HG03060 (cell line): ENCODE results near the gene PCA3.

Source experiments
- ATAC-seq: cut with Tn5 transposase; IDR thresholded peaks from one replicate; pipeline ENCODE4 v1.9.1; 2021; ENCODE audit warnings: low read depth, moderate number of reproducible peaks; ENCODE audit not compliant: unreplicated experiment

The PCA3 gene

DNA sequence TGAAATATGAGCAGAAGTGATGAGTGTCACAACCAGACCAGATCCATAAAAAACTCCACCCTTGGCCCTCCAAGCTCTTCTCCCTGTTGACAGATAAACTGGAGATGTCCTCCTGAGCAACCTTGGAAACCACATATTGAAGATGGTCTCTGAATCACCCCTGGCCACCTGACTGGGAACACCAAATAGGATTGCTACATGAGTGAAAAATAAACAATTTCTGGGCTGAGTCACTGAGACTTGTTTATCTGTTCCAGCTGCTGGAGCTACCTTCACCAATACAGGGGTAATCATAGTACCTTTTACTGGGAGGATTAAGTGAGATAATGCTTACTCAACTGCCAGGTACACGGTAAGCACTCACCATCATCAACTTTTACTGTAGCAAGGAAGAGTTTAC is 53.3 kb downstream of the PCA3 start:
- no peak for ATAC-seq

DNA sequence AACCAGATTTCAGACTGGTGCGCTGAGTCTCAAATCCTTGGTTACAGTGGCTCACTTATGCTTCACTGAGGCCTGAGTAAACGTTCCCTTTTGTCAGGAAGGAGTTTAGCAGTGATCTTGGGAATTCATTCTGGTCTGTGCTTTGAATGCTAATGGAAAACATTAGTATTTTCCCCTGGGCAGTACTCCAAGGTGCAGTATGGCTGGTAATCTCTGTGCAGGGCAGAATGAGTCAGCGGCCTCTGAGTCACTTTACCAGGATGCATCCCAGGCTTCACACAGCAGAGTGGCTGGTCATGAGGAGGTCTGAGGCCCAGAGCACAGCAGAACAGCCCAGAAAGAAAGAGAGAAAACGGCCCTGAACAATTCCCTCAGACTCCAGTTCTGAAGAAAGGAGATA is 54.0 kb downstream of the PCA3 start:
- no peak for ATAC-seq

DNA sequence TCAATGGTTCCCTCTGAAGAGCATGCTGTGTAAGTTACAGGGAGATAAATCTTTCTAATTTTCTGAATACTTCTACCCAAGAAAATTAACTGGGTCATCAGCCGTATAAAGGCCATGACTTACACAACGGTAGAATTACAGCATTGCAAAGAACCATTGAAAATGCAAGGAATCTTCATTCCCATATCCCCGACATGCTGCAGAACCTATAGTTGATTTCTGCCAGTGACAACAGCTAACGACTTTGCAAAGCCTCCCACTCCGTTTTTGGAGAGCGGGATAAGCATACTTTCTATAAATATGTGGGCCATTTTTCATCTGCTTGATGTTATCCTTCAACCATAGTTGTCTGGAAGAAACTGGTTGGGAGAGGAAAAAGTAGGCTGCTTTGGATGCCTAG is 56.2 kb downstream of the PCA3 start:
- ATAC-seq, result no peak

DNA sequence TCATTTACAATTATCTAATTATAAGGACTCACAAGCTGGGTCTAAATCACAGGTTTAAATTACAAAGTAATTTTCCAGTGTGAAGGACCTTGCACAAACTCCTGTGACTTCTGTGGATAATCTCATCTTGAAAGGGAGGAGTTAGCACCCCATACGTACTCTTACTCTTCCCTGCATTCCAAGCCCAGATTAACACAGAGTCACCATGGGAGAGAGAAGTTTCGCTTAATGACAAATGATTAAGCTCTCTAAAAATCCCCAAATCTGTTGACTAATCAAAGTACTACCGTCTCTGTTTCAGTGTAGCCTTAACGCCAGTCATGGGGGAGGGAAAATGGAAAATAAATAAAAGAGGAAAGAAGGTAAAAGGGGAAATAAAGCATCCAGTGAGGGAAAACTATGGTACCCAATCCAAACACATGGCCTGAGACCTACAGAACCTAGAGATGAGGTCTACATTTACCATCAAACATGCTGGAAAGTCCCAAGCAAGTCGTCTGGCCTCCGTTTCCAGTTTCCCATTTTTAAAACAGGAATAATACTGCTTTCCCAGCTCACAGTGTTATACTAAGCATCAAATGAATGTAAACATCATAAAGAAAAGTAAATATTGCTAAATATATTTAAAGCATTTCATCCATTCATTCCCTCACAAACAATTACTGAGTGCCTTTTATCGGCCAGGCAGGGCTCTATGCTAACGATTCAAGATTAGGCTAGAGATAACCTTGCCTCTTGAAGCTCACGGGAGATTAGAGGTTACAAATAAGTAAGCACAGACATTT is 63.2 kb downstream of the PCA3 start:
- ATAC-seq, result no peak

DNA sequence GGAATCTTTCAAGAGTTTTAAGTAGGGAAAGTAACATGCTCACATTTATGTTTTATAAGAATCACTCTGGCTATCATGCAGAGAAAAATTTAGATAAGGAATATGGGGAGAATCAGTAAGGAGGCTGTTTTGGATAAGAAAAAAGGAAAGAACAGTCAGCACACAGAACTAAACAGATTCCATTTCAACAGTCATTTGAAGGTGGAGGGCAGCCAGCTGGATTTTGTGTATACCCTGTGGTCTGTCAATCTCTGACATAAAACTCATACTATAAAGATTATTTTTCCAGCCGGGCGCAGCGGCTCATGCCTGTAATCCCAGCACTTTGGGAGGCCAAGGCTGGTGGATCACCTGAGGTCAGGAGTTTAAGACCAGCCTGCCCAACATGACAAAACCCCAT is 64.2 kb downstream of the PCA3 start:
- no peak for ATAC-seq

DNA sequence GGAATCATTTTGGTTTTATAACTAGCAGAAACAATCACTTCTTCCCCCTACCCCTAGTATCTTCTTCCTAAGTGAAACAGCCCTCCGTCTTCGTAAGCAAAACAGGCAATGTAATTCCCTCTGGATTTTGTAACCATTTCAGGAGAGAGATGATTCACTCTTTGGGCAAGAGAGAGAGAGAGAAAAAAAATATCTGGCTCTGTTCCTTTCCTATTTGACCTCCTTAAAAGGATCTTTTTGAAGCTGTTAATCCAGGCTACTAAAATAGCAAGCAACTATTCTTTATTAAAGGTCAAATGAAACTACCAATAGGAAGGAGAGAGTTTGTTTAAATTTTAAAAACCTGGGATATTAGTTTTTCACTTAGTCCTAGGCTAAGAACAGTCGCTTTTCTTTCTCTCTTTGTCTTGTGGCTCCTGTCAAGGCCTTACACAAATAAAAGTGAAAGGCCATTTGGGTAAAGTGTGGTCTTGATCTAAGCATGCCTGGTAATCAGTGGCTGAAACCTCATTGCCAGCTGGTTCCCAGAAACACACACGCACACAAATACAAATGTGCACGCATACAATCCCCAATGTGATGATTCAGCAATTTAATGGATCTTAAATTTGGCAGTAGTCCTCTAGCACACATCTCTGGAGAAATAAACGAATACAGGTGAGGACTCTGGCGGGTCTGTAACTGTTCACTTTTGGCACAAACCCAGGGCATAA is 71.5 kb downstream of the PCA3 start:
- ATAC-seq, result no peak
